ENCODE data around the gene KSR1. TPM values are rescaled to one million over a fixed set of nuclear protein-coding genes. Genes with fewer than 3 reads are reported as not detected.

The KSR1 gene
- total and polyA plus RNA-seq, 10 of the 15 experiments (the other 5 are each of a cell fraction or from before 2014, with no cell fraction given) = 0.97 to 66.6 (median 22.9) TPM

DNA sequence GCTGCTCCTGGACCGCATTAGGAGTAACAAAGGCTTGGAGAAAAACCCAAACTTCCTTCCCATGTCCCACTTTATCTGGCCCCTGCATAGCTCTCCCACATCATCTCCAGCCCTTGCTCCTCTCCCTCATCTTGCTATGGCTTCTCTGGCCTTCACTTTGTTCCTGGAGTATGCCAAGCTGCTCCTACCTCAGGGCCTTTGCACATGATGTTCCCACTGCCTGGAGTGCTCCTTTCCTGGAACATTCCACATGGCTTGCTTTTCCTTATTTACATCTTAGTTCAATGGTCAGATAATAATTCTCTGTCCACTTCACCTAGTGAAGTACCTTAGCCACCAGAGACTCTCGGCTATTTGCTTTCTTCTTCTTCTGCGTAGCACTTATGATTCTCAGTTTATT is 4.3 kb upstream of the KSR1 start:
- H2AFZ ChIP-seq (ENCODE audit: control insufficient read depth, low read depth, low read length) = no peak overlapping the region
- ChIA-PET RAD21 (ENCODE audit: unreplicated experiment) (no interaction called here), SMC1A (ENCODE audit: uncharacterized antibody, unreplicated experiment) (interaction anchor here (1.4 to 8.9 kb wide), 2 partner anchors 149 to 215 kb away, joined by 3 to 76 read pairs; no protein-coding TSS in a partner anchor), POLR2A (no interaction called here), CTCF (interaction anchor here (0.6 to 2.0 kb wide), 3 partner anchors 148 to 302 kb away, joined by 3 to 11 read pairs (median 5); no protein-coding TSS in a partner anchor)
- ATAC-seq (no peak), FAIRE-seq (no peak), DNase-seq (ENCODE audit: low read depth, low spot score) (no peak)
- no TSS peak for BruUV-seq (replicated peaks)
- in situ Hi-C loops (cut with MboI) = loop anchor here (25.0 kb wide), 1 partner anchor 1285 kb away; the partner anchor contains the start of genes NEK8, TLCD1 and TRAF4
- H3K9ac ChIP-seq (ENCODE audit: control insufficient read depth, insufficient read depth, low read length) = no peak overlapping the region
- H3K79me2 ChIP-seq (ENCODE audit: control insufficient read depth, insufficient read depth, low read length) = peaks cover 6% of the 10 kb centered on the region
- H3K4me3 ChIP-seq = no peak overlapping the region
- no peaks in the 10 kb centered on the region for H3K36me3 ChIP-seq (ENCODE audit: control insufficient read depth in 2 of 2, insufficient read depth in 2 of 2, low read length in 1 of 2)
- TF ChIP-seq FOXM1 (IDR thresholded peaks at IDR 0.05; ENCODE audit: low read depth, low read length) = no peak
- TF ChIP-seq CHD1 (IDR thresholded peaks at IDR 0.05; ENCODE audit: low read depth, low read length) = no peak
- TF ChIP-seq BCL11A (IDR thresholded peaks at IDR 0.05; ENCODE audit: low read depth, low read length) = no peak
- no peak for TF ChIP-seq ZBTB4 (CRISPR knock-in tag; IDR thresholded peaks at IDR 0.05)
- no peak for TF ChIP-seq RCOR1 (conservative IDR thresholded peaks at IDR 0.05; ENCODE audit: low read depth, low read length)
- TF ChIP-seq CREB1 (IDR thresholded peaks at IDR 0.05; ENCODE audit: low read depth) = no peak
- no peak for TF ChIP-seq ZNF274 (IDR thresholded peaks at IDR 0.05; ENCODE audit: insufficient read depth, insufficient read length)
- TF ChIP-seq PRDM15 (CRISPR knock-in tag; IDR thresholded peaks at IDR 0.05) = no peak
- no peak for TF ChIP-seq ZNF592 (IDR thresholded peaks at IDR 0.05)
- TF ChIP-seq POLR2AphosphoS2 (IDR thresholded peaks at IDR 0.05; ENCODE audit: low read depth, low read length) = no peak
- no peak for TF ChIP-seq FOXK2 (IDR thresholded peaks at IDR 0.05)
- TF ChIP-seq, protein P1, sequence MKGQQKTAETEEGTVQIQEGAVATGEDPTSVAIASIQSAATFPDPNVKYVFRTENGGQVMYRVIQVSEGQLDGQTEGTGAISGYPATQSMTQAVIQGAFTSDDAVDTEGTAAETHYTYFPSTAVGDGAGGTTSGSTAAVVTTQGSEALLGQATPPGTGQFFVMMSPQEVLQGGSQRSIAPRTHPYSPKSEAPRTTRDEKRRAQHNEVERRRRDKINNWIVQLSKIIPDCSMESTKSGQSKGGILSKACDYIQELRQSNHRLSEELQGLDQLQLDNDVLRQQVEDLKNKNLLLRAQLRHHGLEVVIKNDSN (IDR thresholded peaks at IDR 0.05; ENCODE audit: borderline replicate concordance, extremely low read length, insufficient read depth, low read depth, low read length) = no peak
- no peak overlapping the region for H3K4me2 ChIP-seq (ENCODE audit: control insufficient read depth, insufficient read depth)
- H3K4me1 ChIP-seq (ENCODE audit: control insufficient read depth, insufficient read depth, low read length) = peaks cover 5% of the 10 kb centered on the region
- H3K9me3 ChIP-seq (replicated peaks; ENCODE audit: control insufficient read depth, insufficient read depth, low read length) = no peaks in the 10 kb centered on the region
- H3K27me3 ChIP-seq (replicated peaks in 1 of 2; ENCODE audit: control insufficient read depth in 2 of 2, insufficient read depth in 2 of 2, low read length in 1 of 2) = no peaks in the 10 kb centered on the region
- WGBS (ENCODE audit: insufficient coverage, insufficient replicate concordance, low lambda C conversion rate, missing lambda C conversion rate) = 78% methylated on average over 3 of the region's 3 CpGs
- intact Hi-C loops (cut with micrococcal nuclease; ENCODE audit: unreplicated experiment) = no loop called here
- H4K20me1 ChIP-seq (ENCODE audit: control insufficient read depth, insufficient read depth) = no peaks in the 10 kb centered on the region
- no peak overlapping the region for H3K27ac ChIP-seq (ENCODE audit: control insufficient read depth, insufficient read depth)

Measured in GM12878 (cell line).